Fibroblast of mammary gland (primary cell): ENCODE measurements around the gene SH3BGRL2.
"Not testable (repeated sequence)": the region's sequence is repeated elsewhere in the genome, so short reads cannot be mapped to it uniquely, and the experiment has no call there.

Source experiments
- DNase-seq: peaks from one replicate; pipeline ENCODE4 v3.0.0-alpha.2; 2010; ENCODE audit warnings: low read depth
- H3K4me3 ChIP-seq: 2 replicates; pipeline ENCODE4 v1.5.1; 2011; ENCODE audit warnings: low read depth, mild to moderate bottlenecking, low read length, moderate library complexity; ENCODE audit not compliant: control insufficient read depth
- CTCF ChIP-seq: conservative IDR thresholded peaks from 2 replicates; pipeline ENCODE4 v1.5.1; 2011; ENCODE audit warnings: low read depth, low read length, inconsistent platforms; ENCODE audit not compliant: control insufficient read depth, insufficient read depth

SH3BGRL2 gene

GRCh38 chr6:79671600-79672266 lies 40.6 kb downstream of the SH3BGRL2 start:
- TF ChIP-seq CTCF, result no peak
- no peak overlapping the region for H3K4me3 ChIP-seq
- DNase-seq, result peak; percentile 59

- DNase-seq, result peak; percentile 49
- TF ChIP-seq CTCF, result peak; percentile 59
- no peak overlapping the region for H3K4me3 ChIP-seq
Observed at GRCh38 chr6:79672631-79673111, 41.5 kb downstream of the SH3BGRL2 start.

- no peak overlapping the region for H3K4me3 ChIP-seq
- no peak for TF ChIP-seq CTCF
- no peak for DNase-seq
Observed at GRCh38 chr6:79673947-79674346, 42.8 kb downstream of the SH3BGRL2 start.

- no peak for TF ChIP-seq CTCF
- H3K4me3 ChIP-seq, result no peak overlapping the region
- peak; percentile 7 for DNase-seq
Observed at GRCh38 chr6:79676785-79677736, 45.9 kb downstream of the SH3BGRL2 start.

- DNase-seq, H3K4me3 ChIP-seq: not testable (repeated sequence)
Observed at GRCh38 chr6:79682682-79683081, 51.6 kb downstream of the SH3BGRL2 start.

GRCh38 chr6:79684876-79685275 lies 53.7 kb downstream of the SH3BGRL2 start:
- H3K4me3 ChIP-seq, result no peak overlapping the region
- TF ChIP-seq CTCF, result no peak
- no peak for DNase-seq
